ENCODE data around the gene APCDD1.

Gene APCDD1

GRCh38 chr18:10488017-10488416, 33.6 kb downstream of the APCDD1 start:
- ChIA-PET POLR2A (no interaction called here), CTCF (interaction anchor here (5.3 kb wide), 1 partner anchor 30 kb away, joined by 40 read pairs; no protein-coding TSS in a partner anchor)
- DNase-seq (ENCODE audit: extremely low spot score): no peak
- no peak for TF ChIP-seq CTCF (IDR thresholded peaks at IDR 0.05; ENCODE audit: control extremely low read depth, extremely low read depth, low read depth, missing control alignments)

- TF ChIP-seq CTCF (IDR thresholded peaks at IDR 0.05; ENCODE audit: control extremely low read depth, extremely low read depth, low read depth, missing control alignments): peak; percentile 41
- POLR2A ChIA-PET: no interaction called here
- CTCF ChIA-PET: interaction anchor here (0.8 to 5.3 kb wide), 13 partner anchors 10 to 663 kb away, joined by 3 to 40 read pairs (median 3); no protein-coding TSS in a partner anchor
- peak; percentile 70 for DNase-seq (ENCODE audit: extremely low spot score)
Observed at GRCh38 chr18:10490401-10491165, 36.1 kb downstream of the APCDD1 start.

- DNase-seq (ENCODE audit: extremely low spot score): no peak
- ChIA-PET CTCF (interaction anchor here (1.9 kb wide), 1 partner anchor 13 kb away, joined by 5 read pairs; no protein-coding TSS in a partner anchor), POLR2A (no interaction called here)
- no peak for TF ChIP-seq CTCF (IDR thresholded peaks at IDR 0.05; ENCODE audit: control extremely low read depth, extremely low read depth, low read depth, missing control alignments)
Observed at GRCh38 chr18:10495936-10496335, 41.5 kb downstream of the APCDD1 start.

- DNase-seq (ENCODE audit: extremely low spot score): no peak
- TF ChIP-seq CTCF (IDR thresholded peaks at IDR 0.05; ENCODE audit: control extremely low read depth, extremely low read depth, low read depth, missing control alignments): no peak
- POLR2A ChIA-PET: no interaction called here
- CTCF ChIA-PET: interaction anchor here (1.1 to 1.9 kb wide), 4 partner anchors 13 to 22 kb away, joined by 3 to 5 read pairs (median 4); no protein-coding TSS in a partner anchor
Observed at GRCh38 chr18:10497206-10497749, 42.8 kb downstream of the APCDD1 start.

GRCh38 chr18:10499230-10499629, 44.8 kb downstream of the APCDD1 start:
- no peak for TF ChIP-seq CTCF (IDR thresholded peaks at IDR 0.05; ENCODE audit: control extremely low read depth, extremely low read depth, low read depth, missing control alignments)

GRCh38 chr18:10500038-10500437, 45.6 kb downstream of the APCDD1 start:
- TF ChIP-seq CTCF (IDR thresholded peaks at IDR 0.05; ENCODE audit: control extremely low read depth, extremely low read depth, low read depth, missing control alignments): no peak
- CTCF ChIA-PET: interaction anchor here (1.3 kb wide), 1 partner anchor 485 kb away, joined by 3 read pairs; no protein-coding TSS in a partner anchor
- POLR2A ChIA-PET: no interaction called here
- no peak for DNase-seq (ENCODE audit: extremely low spot score)

More at GRCh38 chr18:10499230-10499629, 44.8 kb downstream of the APCDD1 start:
- ChIA-PET CTCF (no interaction called here), POLR2A (no interaction called here)
- DNase-seq (ENCODE audit: extremely low spot score): no peak
